Activated CD8-positive, alpha-beta memory T cell treated with anti-CD3 and anti-CD28 coated beads for 24 hours (primary cell): Measurements from ENCODE around the gene FDX1.

Source experiments
- DNase-seq: peaks from one replicate; pipeline ENCODE4 v3.0.0-alpha.2; 2020

The FDX1 gene

DNA sequence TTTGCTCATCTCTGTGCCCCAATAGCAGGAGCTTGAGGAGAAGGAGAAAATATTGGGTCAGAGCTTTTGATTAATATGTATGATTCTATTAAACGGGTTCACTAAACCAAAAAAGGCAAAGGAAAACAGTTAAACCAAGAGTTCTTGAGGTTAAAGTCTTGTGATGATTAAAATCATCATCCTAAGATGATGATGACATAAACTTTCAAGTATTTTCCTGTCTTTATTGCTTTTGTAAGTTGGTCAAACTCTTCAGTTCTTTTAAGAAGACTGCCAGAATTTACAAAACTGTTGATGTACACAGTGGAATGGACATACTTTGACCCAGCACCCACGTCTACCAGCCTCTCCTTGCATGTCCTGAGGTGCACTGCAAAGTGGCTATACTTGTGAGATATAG, 41.0 kb downstream of the FDX1 start:
- DNase-seq = no peak

DNA sequence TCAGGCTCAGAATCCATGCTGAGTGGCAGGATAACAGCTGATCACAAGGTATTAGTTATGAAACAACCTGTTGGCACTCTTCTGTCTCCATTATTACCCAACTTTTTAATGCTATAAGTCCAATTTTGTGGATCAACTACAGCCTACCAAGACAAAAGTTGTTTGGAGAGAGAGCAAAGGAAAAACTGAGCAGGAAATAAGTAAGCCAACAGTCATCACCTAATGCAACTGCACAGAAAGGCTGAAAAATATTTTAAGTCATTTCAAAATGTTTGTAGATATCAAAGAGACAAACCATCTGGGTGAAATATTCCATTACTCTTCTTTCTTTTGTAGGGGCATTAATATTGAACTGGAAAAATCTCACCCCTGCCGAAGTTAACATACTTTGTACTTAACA, 41.6 kb downstream of the FDX1 start:
- DNase-seq = no peak

DNA sequence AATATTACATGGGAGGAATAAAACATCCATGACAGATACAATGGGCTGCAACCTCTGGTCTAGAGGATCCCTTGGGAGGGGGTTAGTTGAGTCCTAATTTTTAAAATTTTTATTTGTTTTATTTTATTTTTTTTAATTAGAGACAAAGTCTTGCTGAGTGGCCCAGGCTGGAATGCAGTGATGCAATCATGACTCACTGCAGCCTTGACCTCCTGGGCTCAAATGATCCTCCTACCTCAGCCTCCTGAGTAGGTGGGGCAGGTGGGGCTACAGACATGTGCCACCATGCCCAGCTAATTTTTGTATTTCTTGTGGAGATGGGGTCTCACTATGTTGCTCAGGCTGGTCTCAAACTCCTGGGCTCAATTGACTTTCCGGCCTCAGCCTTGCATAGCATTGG, 43.1 kb downstream of the FDX1 start:
- no peak for DNase-seq

DNA sequence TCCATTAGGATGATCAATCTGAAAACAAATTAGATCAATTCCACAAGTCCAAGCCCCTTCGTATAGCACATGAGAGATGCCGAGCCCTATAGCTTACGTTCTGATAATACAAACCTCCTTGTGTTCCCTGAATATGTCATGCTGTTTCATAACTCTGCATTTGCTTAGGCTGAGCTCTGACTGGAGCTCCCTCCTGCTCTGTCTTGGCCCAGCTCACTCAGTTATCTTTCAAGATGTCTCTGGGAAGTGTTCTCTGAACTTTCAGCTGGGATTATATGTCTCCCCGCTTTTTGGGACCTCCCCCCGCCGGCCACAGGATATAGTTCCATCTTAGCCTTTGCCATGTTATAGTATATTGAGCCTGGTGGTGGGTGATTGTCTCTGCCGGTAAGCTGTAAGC, 44.0 kb downstream of the FDX1 start:
- DNase-seq = no peak

DNA sequence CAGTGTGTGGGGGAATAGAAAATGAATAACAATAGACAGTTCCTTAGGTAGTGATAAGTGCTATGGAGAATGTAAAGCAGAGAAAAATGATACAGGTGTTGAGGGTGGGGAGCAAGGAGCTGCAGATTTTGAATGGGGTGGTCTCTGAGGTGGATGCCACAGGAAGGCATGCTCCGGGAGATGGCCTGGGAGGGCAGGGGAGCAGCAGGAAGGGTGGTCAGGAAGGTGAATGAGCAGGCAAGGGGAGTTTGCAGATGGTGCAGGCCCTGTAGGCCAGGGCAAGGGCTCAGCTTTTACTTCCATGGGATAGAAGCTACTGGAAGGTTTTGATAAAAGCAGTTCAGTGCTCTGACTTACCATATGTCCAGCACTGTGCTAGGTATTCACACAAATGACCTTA, 44.8 kb downstream of the FDX1 start:
- DNase-seq = no peak

DNA sequence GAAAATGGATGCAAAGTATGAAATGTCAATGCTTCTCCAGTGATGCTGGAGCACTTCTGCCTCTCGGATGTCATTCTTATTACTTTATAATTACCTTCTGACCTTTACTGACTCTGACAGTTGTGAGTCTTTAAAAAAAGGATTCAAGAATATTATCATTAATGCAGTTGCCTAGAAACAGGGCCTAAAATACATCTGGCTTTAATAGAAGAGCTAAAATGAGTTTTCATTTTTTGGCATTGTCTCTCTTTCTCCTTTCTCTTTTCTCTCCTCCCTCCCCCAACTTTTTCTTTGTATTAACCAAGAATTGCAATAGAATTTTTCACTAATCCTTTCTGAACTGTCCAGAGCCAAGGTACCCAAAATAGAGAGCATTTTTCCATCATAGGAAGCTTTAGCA, 45.9 kb downstream of the FDX1 start:
- DNase-seq = no peak

DNA sequence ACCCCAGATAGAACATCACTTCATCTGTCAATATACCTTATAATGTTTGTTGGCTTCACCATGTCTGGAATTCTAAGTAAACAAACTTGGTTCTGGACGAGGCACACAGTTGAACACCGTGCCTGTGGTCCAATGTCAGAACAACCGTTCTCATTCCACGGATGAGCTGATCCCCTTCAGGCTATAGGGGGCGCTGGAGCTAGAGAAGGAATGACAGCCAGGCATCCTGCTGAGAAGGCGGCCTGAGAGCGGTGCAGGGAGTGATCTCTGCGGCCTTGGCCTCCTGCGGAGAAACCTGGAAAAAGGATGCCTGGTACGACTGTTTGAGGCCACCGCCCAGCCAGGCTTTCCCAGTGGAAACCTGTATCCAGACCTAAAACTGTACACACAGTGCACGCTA, 48.7 kb downstream of the FDX1 start:
- DNase-seq = no peak

DNA sequence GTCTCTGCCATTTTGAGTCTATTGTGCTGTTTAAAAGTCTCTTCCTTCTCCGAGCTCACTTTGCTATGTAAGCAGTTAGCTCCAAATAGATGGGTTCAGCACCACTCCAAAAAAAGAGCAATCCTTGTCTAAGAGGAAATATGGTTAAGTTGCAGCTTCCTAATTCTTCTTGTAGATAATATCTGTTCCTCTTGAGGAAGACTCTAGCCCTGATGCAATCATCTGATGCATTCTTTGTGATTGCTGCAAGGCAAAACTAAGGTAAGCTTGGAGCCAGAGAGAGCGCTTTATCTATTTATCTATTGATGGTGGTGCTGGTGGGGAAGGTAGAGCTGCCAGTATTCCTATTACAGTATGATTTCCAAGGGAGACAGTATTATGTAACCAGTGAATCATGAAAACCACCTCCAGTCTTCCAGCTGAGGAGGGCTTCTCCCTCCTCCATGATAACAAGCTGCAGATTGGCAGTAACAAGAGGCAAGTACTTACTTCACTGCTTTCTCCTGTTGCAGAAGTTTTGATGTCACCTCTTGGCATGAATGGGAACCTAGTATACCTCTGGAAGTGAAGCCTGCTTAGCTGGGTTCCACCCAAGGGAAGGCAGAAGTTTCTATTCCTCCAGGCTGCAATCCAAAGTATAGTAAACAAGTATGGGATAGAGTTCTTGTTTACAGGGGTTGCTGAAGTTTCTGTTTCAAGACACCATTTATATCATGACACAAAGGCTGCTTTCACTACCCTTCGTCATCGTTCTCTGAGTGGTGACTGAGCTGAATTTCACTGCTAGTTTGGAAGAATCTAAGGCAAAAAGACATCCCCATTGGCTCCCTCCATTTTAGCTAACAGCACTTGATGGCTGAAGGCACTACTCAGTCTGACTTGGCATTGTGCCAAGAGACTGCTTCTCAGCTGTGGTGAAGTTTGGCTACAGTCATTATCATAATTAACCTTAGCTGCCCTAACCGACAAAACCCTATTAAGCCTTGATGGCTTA, 49.7 kb downstream of the FDX1 start:
- no peak for DNase-seq

DNA sequence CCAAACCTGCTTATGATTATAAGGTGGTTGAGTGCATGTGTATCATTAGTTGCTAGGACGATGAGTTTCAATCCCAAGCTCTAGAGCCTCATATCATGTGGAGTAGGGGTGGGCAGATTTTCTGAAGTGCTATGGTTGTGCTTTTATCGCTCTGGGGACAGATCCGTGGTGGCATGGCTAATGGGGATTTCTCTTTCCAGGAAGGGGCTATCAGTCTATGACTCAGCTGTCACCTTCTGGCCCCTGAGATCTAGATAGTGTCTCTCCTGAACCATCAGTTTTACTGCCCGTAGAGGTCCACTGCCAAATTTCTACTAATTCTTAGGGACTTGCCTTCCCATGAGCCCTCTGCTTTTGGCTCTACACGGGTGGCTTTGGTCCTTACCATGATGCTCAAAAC, 51.8 kb downstream of the FDX1 start:
- no peak for DNase-seq

DNA sequence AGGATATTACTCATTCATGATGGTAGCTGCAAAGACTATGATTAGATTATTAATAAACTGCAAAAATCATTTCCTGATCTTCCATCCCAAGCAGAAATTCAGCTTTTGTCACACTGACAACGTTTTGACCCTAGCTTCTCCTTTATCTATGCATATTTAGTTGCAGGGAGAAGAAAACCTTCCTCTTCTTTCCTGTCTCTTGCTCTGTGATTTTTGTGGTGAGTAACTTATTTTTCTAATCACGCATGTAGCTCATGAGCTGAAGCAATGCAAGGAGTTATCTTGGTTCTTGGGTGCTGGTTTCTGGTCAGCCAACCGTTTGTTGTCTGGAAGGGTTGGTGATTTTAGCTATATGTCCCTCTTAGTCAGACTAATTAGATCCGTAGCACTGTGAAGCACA, 56.4 kb downstream of the FDX1 start:
- no peak for DNase-seq

DNA sequence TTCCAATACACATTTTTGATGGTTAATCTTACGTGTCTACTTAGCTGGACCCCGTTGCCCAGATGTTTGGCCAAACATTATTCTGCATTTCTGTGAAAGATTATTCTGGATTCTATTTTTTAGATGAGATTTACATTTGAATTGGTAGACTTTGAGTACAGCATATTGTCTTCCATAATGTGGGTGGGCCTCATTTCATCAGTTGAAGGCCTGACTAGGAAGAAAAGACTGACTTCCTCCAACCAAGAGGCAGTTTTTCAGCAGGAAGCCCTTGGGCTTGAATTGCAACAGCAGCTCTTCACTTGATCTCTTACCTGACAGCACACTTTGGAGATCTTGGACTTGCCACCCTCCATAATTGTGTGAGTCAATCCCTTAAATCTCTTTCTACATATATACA, 58.7 kb downstream of the FDX1 start:
- DNase-seq = no peak

DNA sequence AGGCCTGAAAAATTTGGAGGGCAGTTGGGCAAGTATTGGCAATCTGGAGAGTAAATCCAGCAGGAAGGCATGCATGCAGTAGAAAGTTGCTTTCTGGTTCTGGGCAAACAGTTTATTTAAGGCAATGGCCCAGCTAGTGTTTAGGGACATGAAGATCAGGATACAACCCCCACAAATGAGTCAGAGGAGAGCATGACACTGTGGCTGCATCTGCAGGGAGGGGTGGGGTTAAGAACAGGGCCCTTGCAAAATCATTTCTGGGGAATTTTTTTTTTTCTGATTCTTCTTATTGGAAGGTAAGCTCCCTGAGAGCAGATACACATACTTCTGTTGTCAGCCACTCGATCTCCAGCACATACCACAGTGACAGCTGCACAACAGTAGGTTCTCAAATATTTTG, 61.1 kb downstream of the FDX1 start:
- DNase-seq = no peak

DNA sequence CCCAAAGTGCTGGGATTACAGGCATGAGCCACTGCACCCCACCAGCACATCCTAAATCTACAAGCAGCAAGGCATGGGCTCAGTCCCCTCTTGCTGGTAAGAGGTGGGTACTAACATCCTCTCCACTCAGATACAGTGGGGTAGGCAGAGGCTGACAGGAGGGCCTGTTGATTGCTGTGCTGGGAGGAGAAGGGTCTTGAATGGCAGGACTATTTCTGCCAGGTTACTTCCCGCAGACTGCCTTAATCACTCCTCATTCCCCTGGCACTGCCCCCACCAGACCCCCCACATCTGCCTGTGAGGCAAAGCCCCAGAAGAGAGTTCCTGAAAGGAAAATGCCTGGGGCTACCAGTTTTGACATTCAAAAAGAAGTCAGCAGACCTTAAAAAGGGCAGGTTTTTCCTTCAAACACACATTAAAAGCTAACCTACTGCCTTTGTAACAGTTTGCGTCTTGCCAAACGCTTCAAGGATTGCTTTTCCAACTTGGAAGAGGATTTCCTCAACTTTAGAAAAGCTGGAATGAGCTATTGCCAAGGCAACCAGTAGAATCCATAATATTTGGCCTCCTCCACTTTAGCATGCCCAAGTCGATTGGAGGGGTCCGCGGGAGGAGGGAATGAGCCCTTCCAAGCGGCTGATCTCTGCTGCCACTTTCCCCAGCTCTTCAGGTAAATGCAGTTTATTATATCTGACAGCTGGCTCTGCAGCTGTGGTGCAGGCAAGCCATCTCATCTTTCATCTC, 62.0 kb downstream of the FDX1 start:
- DNase-seq = no peak

DNA sequence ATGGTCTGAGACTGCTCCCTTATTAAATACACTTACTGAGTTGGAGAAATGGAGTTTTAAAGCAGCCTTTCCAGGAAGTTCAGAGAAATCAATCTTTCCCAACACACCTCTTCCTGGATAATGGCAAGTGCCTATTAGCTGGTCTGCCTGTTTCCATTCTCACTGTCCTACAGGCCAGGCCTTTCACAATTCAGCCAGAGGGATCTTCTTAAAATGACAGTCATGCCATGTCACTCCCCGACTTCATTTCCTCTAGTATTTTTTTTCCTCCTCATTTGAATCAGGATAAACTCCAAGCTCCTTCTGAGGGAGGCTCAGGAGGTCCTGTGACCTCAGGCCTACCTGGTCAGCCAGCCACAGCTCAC, 62.6 kb downstream of the FDX1 start:
- no peak for DNase-seq

DNA sequence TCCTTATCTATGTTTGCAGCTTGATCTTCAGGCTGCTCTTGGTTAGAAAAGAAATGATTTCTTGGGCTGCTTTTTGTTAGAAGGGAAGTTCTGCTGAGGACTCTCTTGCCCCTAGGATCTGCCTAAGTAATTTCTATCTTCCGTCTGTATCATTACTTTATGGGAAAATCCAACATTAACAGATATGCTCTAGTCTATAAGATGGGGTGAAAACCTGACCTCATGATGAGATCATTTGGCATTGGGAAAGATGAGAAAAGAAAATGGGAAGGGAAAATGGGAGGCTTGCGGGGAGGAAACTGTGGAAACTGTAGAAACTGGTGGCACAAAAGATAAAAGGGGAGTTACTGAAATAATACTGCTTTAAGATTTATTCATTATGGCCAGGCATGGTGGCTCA, 63.6 kb downstream of the FDX1 start:
- no peak for DNase-seq

DNA sequence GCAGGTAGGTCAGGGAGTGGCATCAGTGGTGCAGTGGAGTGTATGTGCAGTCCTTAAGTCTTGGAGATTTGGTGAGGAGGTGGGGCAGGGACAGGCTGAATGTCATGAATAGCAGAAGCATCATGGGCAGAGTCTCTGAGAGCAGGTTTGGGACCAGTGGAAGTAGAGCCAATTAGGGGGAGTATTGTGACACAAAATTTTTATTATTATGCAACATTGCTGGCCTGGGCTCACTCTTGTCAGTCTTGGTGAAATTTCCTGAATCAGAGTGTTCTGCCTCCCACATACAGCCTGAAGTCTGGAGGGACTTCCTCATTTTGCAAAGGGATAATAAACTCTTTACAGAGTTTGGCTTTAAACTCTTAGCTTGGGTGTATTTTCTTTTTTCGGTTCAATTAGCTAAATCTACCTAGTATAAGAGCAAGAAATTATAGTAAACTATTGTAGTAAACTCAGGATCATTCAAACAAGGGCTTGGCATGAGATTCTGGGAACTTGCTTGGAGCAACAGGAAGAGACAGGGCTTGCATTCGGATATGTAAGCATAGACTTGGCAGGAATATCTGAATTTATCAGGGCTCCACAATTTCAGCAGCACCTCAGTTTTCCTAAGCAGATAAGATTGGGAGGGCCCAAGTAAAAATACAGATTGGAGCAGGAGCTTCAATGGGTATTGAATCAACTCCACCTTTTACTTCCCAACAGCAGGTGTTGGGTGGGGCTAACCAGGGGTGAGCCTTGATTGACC, 67.7 kb downstream of the FDX1 start:
- no peak for DNase-seq

DNA sequence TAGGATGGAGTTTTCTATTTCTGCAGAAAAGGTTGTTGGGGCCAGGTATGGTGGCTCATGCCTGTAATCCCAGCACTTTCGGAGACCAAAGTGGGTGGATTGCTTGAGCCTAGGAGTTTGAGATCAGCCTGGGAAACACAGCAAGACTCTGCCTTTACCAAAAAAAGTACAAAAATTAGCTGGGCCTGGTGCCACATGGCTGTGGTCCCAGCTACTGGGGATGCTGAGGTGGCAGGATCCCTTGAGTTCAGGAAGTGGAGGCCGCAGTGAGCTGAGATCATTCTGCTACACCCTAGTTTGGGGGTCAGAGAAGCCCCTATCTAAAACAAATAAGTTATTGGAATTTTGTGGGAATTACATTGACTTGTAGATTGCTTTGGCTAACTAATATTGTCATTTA, 71.7 kb downstream of the FDX1 start:
- no peak for DNase-seq

DNA sequence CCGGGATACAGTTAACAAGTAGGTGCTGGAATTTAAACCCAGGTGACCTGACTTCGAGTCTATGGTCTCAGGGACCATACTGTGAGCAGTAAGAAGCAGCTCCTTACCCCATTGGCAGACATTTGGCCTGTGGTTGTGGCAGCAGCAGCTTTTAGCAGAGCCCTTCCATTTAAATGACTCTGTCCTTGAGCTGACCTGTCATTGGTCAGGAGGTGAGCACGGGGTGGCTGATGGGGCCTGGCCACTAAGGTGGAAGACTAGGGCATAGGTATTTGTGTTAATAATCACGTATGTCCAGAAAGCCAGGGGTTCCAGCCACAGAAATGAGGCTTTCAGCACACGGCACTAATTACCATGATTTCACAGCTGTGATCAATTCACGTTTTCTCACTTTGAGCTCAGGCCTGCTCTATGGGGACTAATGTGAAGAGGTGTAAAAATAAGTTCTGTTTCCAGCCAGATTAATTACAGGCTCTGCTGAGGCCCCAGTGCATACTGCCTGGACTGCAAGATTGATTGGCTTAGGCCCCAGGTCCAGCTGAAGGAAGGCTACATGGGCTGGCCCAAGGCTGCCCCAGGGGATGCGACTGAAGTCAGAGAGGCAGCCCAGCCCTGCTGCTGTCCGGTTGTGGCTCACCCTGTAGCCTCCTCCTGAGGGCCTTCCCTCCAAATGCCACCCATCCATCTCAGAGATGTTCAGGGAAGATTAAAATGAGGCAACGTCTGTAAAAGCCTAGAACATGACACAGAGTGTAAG, 76.0 kb downstream of the FDX1 start:
- no peak for DNase-seq

DNA sequence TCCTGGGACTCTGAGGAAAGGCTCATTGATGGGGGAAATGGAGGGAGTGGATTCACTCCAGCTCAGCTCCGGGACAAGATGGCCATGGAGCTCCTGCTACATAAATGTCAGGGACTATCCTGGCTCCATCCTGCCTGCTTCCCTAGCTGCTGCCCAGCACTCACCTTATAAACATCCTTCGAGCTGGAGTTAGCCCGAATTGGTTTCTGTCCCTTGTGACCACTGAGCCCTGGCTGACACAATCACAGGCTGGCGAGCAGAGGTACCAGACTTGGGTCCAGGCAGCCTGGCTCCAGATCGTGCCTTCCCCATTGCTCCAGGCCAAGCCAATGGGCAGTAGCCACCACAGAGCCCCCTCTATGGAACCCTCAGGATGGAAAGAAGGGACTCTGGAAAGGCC, 77.6 kb downstream of the FDX1 start:
- DNase-seq = no peak

DNA sequence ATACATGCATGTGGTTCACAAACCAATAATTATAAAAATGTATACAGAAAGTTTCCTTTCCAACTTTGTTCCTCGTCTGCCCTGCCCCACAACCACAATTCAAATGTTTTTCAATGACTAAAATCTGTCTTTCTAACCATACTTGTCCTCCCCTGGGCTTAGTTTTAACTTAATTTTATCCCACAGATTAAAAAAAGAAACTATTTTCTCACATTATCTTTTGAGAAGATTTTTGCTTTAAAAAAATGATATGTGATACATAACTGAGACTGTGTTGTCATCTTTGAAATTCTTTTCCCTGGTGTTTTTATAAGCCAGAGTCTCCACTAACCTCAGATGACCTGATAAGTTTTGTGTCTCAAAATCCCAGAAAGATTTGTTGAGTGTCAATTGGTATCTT, 79.0 kb downstream of the FDX1 start:
- DNase-seq = no peak

DNA sequence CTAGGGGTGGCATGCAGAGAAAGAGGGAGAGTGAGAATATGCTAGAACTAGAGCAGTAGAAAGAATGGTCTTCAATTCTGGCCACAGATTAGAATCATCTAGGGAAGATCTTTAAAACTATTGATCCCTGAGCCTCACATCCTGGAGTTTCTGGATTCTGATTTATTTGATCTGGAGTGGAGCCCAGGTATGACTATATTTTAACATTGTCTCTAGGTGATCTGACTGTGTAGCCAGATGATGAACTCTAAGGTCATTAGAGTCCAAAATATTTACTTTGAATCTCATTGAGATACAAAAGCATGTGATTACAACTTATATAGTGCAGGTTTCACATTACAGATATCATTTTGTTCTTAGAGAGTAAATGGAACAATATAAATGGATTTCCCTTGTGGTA, 79.7 kb downstream of the FDX1 start:
- DNase-seq = no peak

DNA sequence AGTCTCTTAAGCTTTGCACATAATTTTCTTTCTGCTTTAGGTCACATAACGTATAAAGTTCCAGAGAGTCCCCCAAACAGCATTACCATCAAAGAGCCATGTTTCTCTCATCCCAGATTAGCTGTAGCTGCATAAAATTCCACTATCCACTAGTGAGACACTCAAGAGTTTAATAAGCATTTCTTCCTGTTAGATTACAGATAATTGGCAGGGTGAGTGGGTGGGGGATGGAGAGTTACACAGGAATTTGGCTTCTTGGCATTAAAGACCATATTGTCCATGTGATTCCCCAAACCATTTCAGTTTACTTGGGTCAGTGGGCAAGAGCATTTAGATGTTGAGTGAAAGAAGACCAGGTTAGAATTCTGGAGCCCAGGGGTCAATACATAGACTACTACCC, 82.3 kb downstream of the FDX1 start:
- DNase-seq = no peak

DNA sequence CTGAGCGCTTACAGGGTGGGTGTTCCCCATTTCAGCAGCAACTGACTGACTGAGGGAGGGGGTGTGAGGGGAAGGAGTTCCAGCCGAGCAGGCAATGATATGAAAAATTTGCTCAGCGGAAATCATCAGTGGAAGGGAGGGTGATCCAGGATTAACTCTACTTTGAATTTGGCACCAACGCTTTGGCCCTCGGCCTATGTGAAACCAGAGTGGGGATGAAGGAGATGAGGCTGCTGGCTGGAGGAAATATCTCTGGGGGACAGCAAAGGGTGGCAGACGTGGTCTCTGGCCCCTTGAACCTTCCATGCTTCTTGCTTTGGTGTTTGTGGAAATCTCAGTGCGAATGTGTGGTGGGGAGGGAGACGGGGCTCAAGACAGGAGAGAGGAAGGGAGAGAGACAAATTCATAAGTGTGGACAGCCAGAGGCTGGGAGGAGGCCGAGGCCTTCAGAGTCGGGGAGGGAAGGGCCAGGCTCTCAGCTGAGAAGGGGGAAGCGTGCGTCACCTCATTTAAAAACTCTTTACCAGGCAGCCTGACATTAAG, 83.6 kb downstream of the FDX1 start:
- DNase-seq = no peak
